ENCODE measurements around the gene ZNF70. TPM values are rescaled to one million over a fixed set of nuclear protein-coding genes. Genes with fewer than 3 reads are reported as not detected.
A peak's percentile ranks its signal among the peaks of the same experiment; 100 is the strongest.

The ZNF70 gene
- total and polyA plus RNA-seq, 5 donors from 2014 or later = 0.06 to 2.0 (median 0.28) TPM

DNA sequence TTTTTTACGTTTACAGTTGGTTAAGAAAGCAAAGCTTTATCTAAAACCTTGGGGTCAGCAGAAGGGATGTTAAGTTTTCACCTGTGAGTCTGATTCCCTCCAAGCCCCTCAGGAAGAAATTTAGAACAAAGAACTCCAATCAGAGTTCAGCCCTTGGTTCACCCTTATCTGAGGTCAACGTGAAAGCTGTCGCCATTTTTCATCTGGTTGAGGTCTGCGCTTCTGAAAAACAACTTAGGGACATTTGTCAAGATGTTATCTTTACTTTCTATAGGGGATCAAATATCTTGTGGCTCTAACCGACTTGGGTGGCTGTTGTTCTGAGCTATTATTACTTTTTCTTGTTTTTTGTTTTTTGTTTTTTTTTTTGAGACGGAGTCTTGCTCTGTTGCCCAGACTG, 30.1 kb downstream of the ZNF70 start:
- ATAC-seq (ENCODE audit: low read depth in 2 of 2) = no peak
- H3K4me1 ChIP-seq (ENCODE audit: control insufficient read depth, insufficient read depth, low read length, poor library complexity, severe bottlenecking) = peaks cover 11% of the 10 kb centered on the region
- Mint-ChIP-seq H3K4me1 (peaks cover 0 to 11% (median 0%) of the 10 kb centered on the region in 4 donors), H3K27ac (no peak overlapping the region), H3K27me3 (peaks cover 6% of the 10 kb centered on the region), H3K4me3 (no peak overlapping the region), H3K36me3 (no peaks in the 10 kb centered on the region), H3K9me3 (no peaks in the 10 kb centered on the region)
- no peaks in the 10 kb centered on the region for H3K27me3 ChIP-seq (ENCODE audit: control insufficient read depth, insufficient read depth, low read length)
- H3K27ac ChIP-seq (ENCODE audit: insufficient read depth, low read length, poor library complexity, severe bottlenecking) = no peak overlapping the region
- no peaks in the 10 kb centered on the region for H3K9me3 ChIP-seq (ENCODE audit: control insufficient read depth in 2 of 2, low read length in 2 of 2)
- no peak for DNase-seq
- H3K36me3 ChIP-seq (ENCODE audit: control insufficient read depth, insufficient read depth, low read length) = no peaks in the 10 kb centered on the region
- H3K4me3 ChIP-seq (ENCODE audit: low read depth, low read length) = no peak overlapping the region

DNA sequence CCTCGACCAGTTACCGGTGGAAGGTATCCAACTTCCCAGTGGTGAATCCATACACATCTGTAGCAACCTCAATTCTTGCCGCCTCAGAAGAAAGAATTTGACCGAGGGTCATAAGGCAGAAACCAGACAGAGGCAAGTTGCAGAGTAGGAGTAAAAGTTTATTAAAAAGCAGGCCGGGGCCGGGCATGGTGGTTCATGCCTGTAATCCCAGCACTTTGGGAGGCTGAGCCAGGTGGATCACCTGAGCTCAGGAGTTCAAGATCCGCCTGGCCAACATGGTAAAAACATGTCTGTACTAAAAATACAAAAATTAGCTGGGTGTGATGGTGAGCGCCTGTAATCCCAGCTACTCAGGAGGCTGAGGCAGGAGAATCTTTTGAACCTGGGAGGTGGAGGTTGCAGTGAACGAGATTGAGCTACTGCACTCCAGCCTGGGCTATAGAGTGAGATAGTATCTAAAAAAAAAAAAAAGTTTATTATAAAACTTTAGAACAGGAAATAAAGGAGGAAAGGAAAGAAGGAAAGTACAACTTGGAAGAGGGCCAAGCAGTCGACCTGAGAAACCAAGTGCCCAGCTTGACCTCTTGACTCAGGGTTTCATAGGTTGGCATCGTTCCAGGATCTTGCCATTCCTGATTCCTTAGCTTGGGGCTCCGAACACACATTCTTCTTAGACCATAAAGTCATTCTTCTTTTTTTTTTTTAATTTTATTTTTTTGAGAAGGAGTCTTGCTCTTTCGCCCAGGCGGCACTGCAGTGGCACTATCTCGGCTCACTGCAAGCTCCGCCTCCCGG, 32.3 kb downstream of the ZNF70 start:
- H3K36me3 ChIP-seq (ENCODE audit: control insufficient read depth, insufficient read depth, low read length) = peaks cover 9% of the 10 kb centered on the region
- no peak overlapping the region for H3K27ac Mint-ChIP-seq
- ATAC-seq (ENCODE audit: low read depth in 2 of 2) (no peak), DNase-seq (no peak)
- H3K9me3 Mint-ChIP-seq = peaks cover 0 to 2% (median 0%) of the 10 kb centered on the region in 7 donors
- no peaks in the 10 kb centered on the region for H3K9me3 ChIP-seq (ENCODE audit: control insufficient read depth in 2 of 2, low read length in 2 of 2)
- no peaks in the 10 kb centered on the region for H3K27me3 Mint-ChIP-seq
- peaks cover 0 to 25% (median 7%) of the 10 kb centered on the region in 4 donors for H3K4me1 Mint-ChIP-seq
- peak overlapping the region; percentile 61 to 84 (median 74) for H3K4me3 Mint-ChIP-seq
- H3K27me3 ChIP-seq (ENCODE audit: control insufficient read depth, insufficient read depth, low read length) = no peaks in the 10 kb centered on the region
- H3K36me3 Mint-ChIP-seq = peaks cover 8% of the 10 kb centered on the region
- H3K4me3 ChIP-seq (ENCODE audit: low read depth, low read length) = no peak overlapping the region
- no peak overlapping the region for H3K27ac ChIP-seq (ENCODE audit: insufficient read depth, low read length, poor library complexity, severe bottlenecking)
- H3K4me1 ChIP-seq (ENCODE audit: control insufficient read depth, insufficient read depth, low read length, poor library complexity, severe bottlenecking) = peaks cover 16% of the 10 kb centered on the region

DNA sequence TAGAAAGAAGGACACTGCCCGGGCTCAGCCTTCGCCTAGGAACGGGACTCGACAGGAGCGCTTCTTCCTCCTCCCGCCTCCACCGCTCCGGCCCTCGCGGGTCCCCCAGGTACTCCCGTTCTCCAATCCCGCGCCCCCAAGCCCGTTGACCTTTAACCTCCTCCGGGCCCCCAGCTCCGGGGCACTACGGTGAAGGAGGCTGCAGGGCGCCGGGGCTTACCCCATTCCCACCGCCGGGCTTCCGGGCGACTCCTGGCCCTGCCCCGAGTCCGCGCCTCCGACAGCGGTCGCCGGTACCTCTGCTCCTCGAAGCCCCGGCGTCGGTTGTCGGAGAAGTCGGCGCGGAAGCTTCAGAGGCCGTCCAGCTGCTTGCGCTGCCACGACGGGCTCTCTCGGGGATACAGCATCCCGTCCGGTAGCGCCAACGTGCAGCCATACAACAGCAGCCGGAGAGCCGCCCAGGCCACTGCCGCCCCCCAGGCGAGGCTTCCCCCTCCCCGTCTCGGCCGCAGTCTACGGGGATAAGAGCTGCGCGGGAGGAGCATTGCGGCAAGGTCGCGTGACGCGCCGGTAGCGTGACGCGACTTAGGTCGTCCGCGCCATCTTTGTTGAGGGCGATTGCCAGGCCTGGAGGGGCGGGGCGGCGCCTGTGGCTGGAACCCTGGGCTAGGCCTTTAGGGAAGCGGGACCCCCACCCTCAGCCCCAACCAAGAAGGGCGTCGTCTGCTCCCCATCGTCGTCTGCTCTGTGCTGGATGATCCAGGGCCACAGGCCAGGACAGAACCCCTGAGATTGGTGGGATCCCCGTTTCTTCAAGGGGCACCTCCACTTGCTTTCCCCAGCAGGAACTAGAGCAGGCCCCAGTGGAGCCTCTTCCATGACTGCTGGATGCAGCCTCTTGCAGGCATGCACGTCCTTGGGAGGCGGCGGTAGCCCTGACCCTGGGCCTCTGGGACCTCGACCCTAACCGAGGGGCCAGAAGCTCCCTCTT, 33.8 kb downstream of the ZNF70 start:
- Mint-ChIP-seq H3K9me3 (peaks cover 0 to 2% (median 0%) of the 10 kb centered on the region in 7 donors), H3K4me3 (peak overlapping the region; percentile 84 to 89 (median 86)), H3K36me3 (peaks cover 13% of the 10 kb centered on the region), H3K27me3 (no peaks in the 10 kb centered on the region), H3K4me1 (peaks cover 0 to 27% (median 7%) of the 10 kb centered on the region in 4 donors), H3K27ac (peak overlapping the region; percentile 32 to 91 (median 91))
- Histone ChIP-seq H3K9me3 (ENCODE audit: control insufficient read depth in 2 of 2, low read length in 2 of 2) (no peaks in the 10 kb centered on the region), H3K36me3 (ENCODE audit: control insufficient read depth, insufficient read depth, low read length) (peaks cover 17% of the 10 kb centered on the region), H3K4me3 (ENCODE audit: low read depth, low read length) (peak overlapping the region; percentile 51), H3K27me3 (ENCODE audit: control insufficient read depth, insufficient read depth, low read length) (no peaks in the 10 kb centered on the region), H3K27ac (ENCODE audit: insufficient read depth, low read length, poor library complexity, severe bottlenecking) (peak overlapping the region; percentile 76), H3K4me1 (ENCODE audit: control insufficient read depth, insufficient read depth, low read length, poor library complexity, severe bottlenecking) (peaks cover 16% of the 10 kb centered on the region)
- peak; percentile 77 to 91 (median 80) for DNase-seq
- peak; percentile 91 to 94 for ATAC-seq (ENCODE audit: low read depth in 2 of 2)

DNA sequence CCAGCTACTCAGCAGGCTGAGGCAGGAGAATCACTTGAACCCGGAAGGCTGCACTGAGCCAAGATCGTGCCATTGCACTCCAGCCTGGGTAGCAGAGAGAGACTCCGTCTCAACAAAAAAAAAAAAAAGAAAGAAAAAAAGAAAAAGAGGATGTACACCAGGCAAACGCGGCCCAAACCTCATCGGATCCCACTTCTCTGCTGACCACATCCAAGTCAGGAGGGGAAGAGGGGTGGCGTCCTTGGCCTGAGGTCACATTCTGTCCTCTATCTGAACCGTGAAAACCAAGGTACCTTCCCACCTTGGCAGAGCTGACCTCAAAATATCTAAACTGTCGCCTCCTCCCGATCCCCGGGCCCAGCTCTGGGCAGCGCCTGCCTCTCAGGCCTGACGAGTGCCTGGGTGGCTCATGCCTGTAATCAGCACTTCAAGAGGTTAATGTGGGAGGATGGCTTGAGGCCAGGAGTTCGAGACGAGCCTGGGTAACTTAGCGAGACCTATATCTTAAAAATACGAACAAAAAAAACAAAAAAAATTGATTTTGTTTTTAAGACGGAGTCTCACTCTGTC, 35.0 kb downstream of the ZNF70 start:
- H3K27ac Mint-ChIP-seq = peak overlapping the region in 2 of 3 donors; percentile 76 to 82
- peak overlapping the region; percentile 52 to 87 (median 84) for H3K4me3 Mint-ChIP-seq
- no peaks in the 10 kb centered on the region for H3K27me3 Mint-ChIP-seq
- DNase-seq (no peak), ATAC-seq (ENCODE audit: low read depth in 2 of 2) (no peak)
- Histone ChIP-seq H3K36me3 (ENCODE audit: control insufficient read depth, insufficient read depth, low read length) (peaks cover 28% of the 10 kb centered on the region), H3K27me3 (ENCODE audit: control insufficient read depth, insufficient read depth, low read length) (no peaks in the 10 kb centered on the region), H3K4me1 (ENCODE audit: control insufficient read depth, insufficient read depth, low read length, poor library complexity, severe bottlenecking) (peaks cover 16% of the 10 kb centered on the region), H3K4me3 (ENCODE audit: low read depth, low read length) (peak overlapping the region; percentile 51), H3K27ac (ENCODE audit: insufficient read depth, low read length, poor library complexity, severe bottlenecking) (no peak overlapping the region), H3K9me3 (ENCODE audit: control insufficient read depth in 2 of 2, low read length in 2 of 2) (no peaks in the 10 kb centered on the region)
- peaks cover 0 to 30% (median 10%) of the 10 kb centered on the region in 4 donors for H3K4me1 Mint-ChIP-seq
- H3K36me3 Mint-ChIP-seq = peaks cover 20% of the 10 kb centered on the region
- peaks cover 0 to 2% (median 0%) of the 10 kb centered on the region in 7 donors for H3K9me3 Mint-ChIP-seq

DNA sequence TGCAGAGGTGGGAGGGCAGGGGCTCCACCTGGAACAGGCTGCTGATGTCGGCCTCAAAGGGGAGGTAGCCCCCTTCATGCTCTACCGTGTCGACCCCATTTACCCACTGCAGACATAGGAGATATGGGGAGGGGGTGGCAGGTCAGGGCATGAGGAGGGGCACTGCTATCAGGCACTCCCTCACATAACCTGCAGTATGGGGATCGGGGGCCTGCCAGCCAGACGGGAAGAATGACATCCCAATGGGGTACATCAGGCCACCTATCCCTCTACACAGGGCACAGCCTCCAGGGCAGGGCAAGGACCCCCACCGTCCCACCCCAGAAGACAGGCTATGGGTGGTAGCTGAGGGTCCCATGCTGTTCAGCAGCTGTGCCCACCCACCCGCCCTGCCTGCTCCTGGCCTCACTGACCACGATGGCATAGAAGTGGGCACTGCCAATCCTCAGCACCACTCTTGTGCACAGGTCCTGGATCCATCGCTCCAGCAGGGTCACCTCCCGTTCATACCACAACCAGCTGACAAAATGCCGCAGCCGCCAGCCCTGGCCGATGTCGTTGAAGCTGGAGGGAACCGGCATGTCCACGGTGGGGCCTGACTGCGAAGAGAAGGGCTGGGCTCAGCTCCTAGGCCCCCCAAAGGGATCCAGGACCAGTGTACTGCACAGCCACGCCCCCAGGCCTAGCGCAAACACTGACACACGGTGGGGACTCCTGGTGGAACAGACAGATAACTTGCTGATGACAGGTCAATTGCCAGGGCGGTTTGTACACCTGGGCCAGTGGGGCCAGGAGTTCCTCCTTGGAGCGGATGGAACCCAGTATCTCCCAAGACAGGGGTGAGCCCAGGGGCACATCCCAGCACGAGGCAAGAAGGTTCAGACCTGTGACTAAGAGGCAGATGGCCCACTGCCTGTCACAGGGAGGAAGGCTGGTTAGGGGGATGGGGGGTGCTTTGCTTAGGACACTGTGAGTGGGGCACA, 36.0 kb downstream of the ZNF70 start:
- peaks cover 28% of the 10 kb centered on the region for H3K36me3 Mint-ChIP-seq
- Histone ChIP-seq H3K4me1 (ENCODE audit: control insufficient read depth, insufficient read depth, low read length, poor library complexity, severe bottlenecking) (peaks cover 16% of the 10 kb centered on the region), H3K27ac (ENCODE audit: insufficient read depth, low read length, poor library complexity, severe bottlenecking) (no peak overlapping the region), H3K4me3 (ENCODE audit: low read depth, low read length) (no peak overlapping the region), H3K27me3 (ENCODE audit: control insufficient read depth, insufficient read depth, low read length) (no peaks in the 10 kb centered on the region), H3K9me3 (ENCODE audit: control insufficient read depth in 2 of 2, low read length in 2 of 2) (no peaks in the 10 kb centered on the region), H3K36me3 (ENCODE audit: control insufficient read depth, insufficient read depth, low read length) (peaks cover 38% of the 10 kb centered on the region)
- peak overlapping the region in 2 of 3 donors; percentile 76 to 82 for H3K27ac Mint-ChIP-seq
- no peaks in the 10 kb centered on the region for H3K27me3 Mint-ChIP-seq
- DNase-seq = no peak
- ATAC-seq (ENCODE audit: low read depth in 2 of 2) = no peak
- peaks cover 6 to 37% (median 12%) of the 10 kb centered on the region in 4 donors for H3K4me1 Mint-ChIP-seq
- H3K9me3 Mint-ChIP-seq = peaks cover 0 to 2% (median 0%) of the 10 kb centered on the region in 7 donors
- H3K4me3 Mint-ChIP-seq = peak overlapping the region; percentile 54 to 87 (median 84)

GRCh38 chr22:23713696-23714595, 37.0 kb downstream of the ZNF70 start:
- Histone ChIP-seq H3K9me3 (ENCODE audit: control insufficient read depth in 2 of 2, low read length in 2 of 2) (no peaks in the 10 kb centered on the region), H3K4me1 (ENCODE audit: control insufficient read depth, insufficient read depth, low read length, poor library complexity, severe bottlenecking) (peaks cover 16% of the 10 kb centered on the region), H3K27ac (ENCODE audit: insufficient read depth, low read length, poor library complexity, severe bottlenecking) (no peak overlapping the region), H3K36me3 (ENCODE audit: control insufficient read depth, insufficient read depth, low read length) (peaks cover 48% of the 10 kb centered on the region), H3K27me3 (ENCODE audit: control insufficient read depth, insufficient read depth, low read length) (no peaks in the 10 kb centered on the region), H3K4me3 (ENCODE audit: low read depth, low read length) (no peak overlapping the region)
- no peaks in the 10 kb centered on the region for H3K27me3 Mint-ChIP-seq
- DNase-seq = no peak
- ATAC-seq (ENCODE audit: low read depth in 2 of 2) = no peak
- H3K4me1 Mint-ChIP-seq = peaks cover 8 to 41% (median 16%) of the 10 kb centered on the region in 4 donors
- peak overlapping the region in 1 of 3 donors; percentile 58 for H3K27ac Mint-ChIP-seq
- peaks cover 38% of the 10 kb centered on the region for H3K36me3 Mint-ChIP-seq
- peak overlapping the region in 3 of 4 donors; percentile 55 to 89 (median 82) for H3K4me3 Mint-ChIP-seq
- peaks cover 0 to 2% (median 0%) of the 10 kb centered on the region in 7 donors for H3K9me3 Mint-ChIP-seq

Measured in CD4-positive, CD25-positive, alpha-beta regulatory T cell (primary cell).